Measurements from ENCODE around the gene LARP1B. TPM values are rescaled to one million over a fixed set of nuclear protein-coding genes. Genes with fewer than 3 reads are reported as not detected.
"Not testable (repeated sequence)": the region's sequence is repeated elsewhere in the genome, so short reads cannot be mapped to it uniquely, and the experiment has no call there.

LARP1B gene
- polyA plus RNA-seq, 1 donor from 2014 or later, result 30.8 TPM

DNA sequence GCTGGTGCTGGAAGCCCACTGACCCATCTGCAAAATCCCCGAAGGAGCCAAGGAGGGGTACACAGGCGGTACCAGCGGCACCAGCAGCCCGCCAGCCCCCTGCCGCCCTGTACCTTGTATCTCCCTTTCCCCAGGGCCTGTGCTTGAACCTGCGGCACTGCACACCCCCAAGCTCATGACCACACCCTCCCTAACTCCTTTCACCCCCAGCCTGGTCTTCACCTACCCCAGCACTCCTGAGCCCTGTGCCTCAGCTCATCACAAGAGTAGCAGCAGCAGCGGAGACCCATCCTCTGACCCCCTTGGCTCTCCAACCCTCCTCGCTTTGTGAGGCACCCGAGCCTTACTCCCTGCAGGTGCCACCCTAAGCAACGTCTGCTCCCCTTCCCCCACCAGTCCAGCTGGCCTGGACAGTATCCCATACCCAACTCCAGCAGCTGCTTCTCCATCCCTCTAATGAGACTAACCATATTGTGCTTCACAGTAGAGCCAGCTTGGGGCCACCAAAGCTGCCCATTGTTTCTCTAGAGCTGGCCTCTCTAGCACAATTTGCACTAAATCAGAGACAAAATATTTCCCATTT, 94.9 kb downstream of the LARP1B start:
- Histone ChIP-seq H3K36me3 (ENCODE audit: insufficient read depth, low read length) (no peaks in the 10 kb centered on the region), H3K4me2 (ENCODE audit: low read length) (no peak overlapping the region), H3K9me3 (ENCODE audit: low read length) (no peaks in the 10 kb centered on the region), H2AFZ (ENCODE audit: low read depth, low read length) (no peak overlapping the region), H3K27ac (ENCODE audit: low read length) (no peak overlapping the region), H3K9me2 (ENCODE audit: insufficient read depth, low read length) (no peaks in the 10 kb centered on the region), H3K4me3 (ENCODE audit: low read length) (no peak overlapping the region), H4K20me1 (ENCODE audit: insufficient read depth) (no peaks in the 10 kb centered on the region), H3K79me2 (replicated peaks; ENCODE audit: insufficient read depth, low read length) (no peaks in the 10 kb centered on the region), H3F3A (ENCODE audit: insufficient read depth, low read length, poor library complexity, severe bottlenecking) (no peaks in the 10 kb centered on the region), H3K9ac (ENCODE audit: low read length) (no peak overlapping the region), H3K27me3 (ENCODE audit: insufficient read depth, low read depth, low read length) (no peaks in the 10 kb centered on the region)
- TF ChIP-seq SMC3 (conservative IDR thresholded peaks at IDR 0.05; ENCODE audit: poor library complexity) (no peak), TAF1 (IDR thresholded peaks at IDR 0.05; ENCODE audit: low read depth) (no peak), RAD21 (conservative IDR thresholded peaks at IDR 0.05) (no peak), EP300 (conservative IDR thresholded peaks at IDR 0.05; ENCODE audit: poor library complexity, severe bottlenecking) (no peak), MXI1 (conservative IDR thresholded peaks at IDR 0.05; ENCODE audit: poor library complexity, severe bottlenecking) (no peak), POLR2AphosphoS5 (IDR thresholded peaks at IDR 0.05) (no peak), EZH2 (IDR thresholded peaks at IDR 0.05; ENCODE audit: borderline replicate concordance, insufficient read depth, low read length, poor library complexity, severe bottlenecking) (no peak), CTCF (IDR thresholded peaks at IDR 0.05; ENCODE audit: poor library complexity, severe bottlenecking) (no peak), REST (IDR thresholded peaks at IDR 0.05; ENCODE audit: borderline replicate concordance) (no peak)

GRCh38 chr4:128156472-128156871, 95.4 kb downstream of the LARP1B start:
- H3K4me2 ChIP-seq (ENCODE audit: low read length); H3F3A ChIP-seq (ENCODE audit: insufficient read depth, low read length, poor library complexity, severe bottlenecking); H3K9me2 ChIP-seq (ENCODE audit: insufficient read depth, low read length); H3K79me2 ChIP-seq (replicated peaks; ENCODE audit: insufficient read depth, low read length); H3K4me3 ChIP-seq (ENCODE audit: low read length); H3K27ac ChIP-seq (ENCODE audit: low read length); H4K20me1 ChIP-seq (ENCODE audit: insufficient read depth); H3K9ac ChIP-seq (ENCODE audit: low read length); H2AFZ ChIP-seq (ENCODE audit: low read depth, low read length); H3K9me3 ChIP-seq (ENCODE audit: low read length); H3K27me3 ChIP-seq (ENCODE audit: insufficient read depth, low read depth, low read length); H3K36me3 ChIP-seq (ENCODE audit: insufficient read depth, low read length): not testable (repeated sequence)

DNA sequence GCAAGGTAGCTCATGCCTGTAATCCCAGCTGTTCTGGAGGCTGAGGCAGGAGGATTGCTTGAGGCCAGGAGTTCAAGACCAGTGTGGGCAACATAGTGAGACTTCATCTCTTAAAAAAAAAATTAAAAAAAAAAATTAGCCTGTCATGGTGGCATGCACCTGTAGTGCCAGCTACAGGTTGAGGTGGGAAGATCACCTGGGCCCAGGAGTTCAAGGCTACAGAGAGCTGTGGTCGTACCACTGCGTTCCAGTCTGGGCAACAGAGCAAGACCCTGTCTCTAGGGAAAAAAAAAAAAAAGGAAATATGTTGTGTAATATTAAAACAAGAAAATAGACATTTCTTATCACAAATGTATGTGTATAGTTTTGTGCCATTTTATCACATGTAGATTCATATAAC, 97.8 kb downstream of the LARP1B start:
- Histone ChIP-seq H3K27me3 (ENCODE audit: insufficient read depth, low read depth, low read length) (no peaks in the 10 kb centered on the region), H2AFZ (ENCODE audit: low read depth, low read length) (no peak overlapping the region), H3K4me3 (ENCODE audit: low read length) (no peak overlapping the region), H3K36me3 (ENCODE audit: insufficient read depth, low read length) (no peaks in the 10 kb centered on the region), H3K79me2 (replicated peaks; ENCODE audit: insufficient read depth, low read length) (no peaks in the 10 kb centered on the region), H3K4me2 (ENCODE audit: low read length) (no peak overlapping the region), H3K9ac (ENCODE audit: low read length) (no peak overlapping the region), H4K20me1 (ENCODE audit: insufficient read depth) (no peaks in the 10 kb centered on the region), H3K9me3 (ENCODE audit: low read length) (no peaks in the 10 kb centered on the region), H3F3A (ENCODE audit: insufficient read depth, low read length, poor library complexity, severe bottlenecking) (no peaks in the 10 kb centered on the region), H3K27ac (ENCODE audit: low read length) (no peak overlapping the region), H3K9me2 (ENCODE audit: insufficient read depth, low read length) (no peaks in the 10 kb centered on the region)
- TF ChIP-seq SMC3 (conservative IDR thresholded peaks at IDR 0.05; ENCODE audit: poor library complexity), result no peak
- no peak for TF ChIP-seq EZH2 (IDR thresholded peaks at IDR 0.05; ENCODE audit: borderline replicate concordance, insufficient read depth, low read length, poor library complexity, severe bottlenecking)
- no peak for TF ChIP-seq POLR2AphosphoS5 (IDR thresholded peaks at IDR 0.05)
- no peak for TF ChIP-seq RAD21 (conservative IDR thresholded peaks at IDR 0.05)
- TF ChIP-seq REST (IDR thresholded peaks at IDR 0.05; ENCODE audit: borderline replicate concordance), result no peak
- TF ChIP-seq CTCF (IDR thresholded peaks at IDR 0.05; ENCODE audit: poor library complexity, severe bottlenecking), result no peak
- TF ChIP-seq TAF1 (IDR thresholded peaks at IDR 0.05; ENCODE audit: low read depth), result no peak
- TF ChIP-seq EP300 (conservative IDR thresholded peaks at IDR 0.05; ENCODE audit: poor library complexity, severe bottlenecking), result no peak
- no peak for TF ChIP-seq MXI1 (conservative IDR thresholded peaks at IDR 0.05; ENCODE audit: poor library complexity, severe bottlenecking)
